GM21515 (cell line): ENCODE data around the gene NUP62.
A peak's percentile ranks its signal among the peaks of the same experiment; 100 is the strongest.

Experiments
- ATAC-seq: cut with Tn5 transposase; IDR thresholded peaks from one replicate; pipeline ENCODE4 v1.9.1; 2021; ENCODE audit not compliant: unreplicated experiment

NUP62 gene

GRCh38 chr19:49869484-49870308 is 59.6 kb downstream of the NUP62 start:
- ATAC-seq, result peak; percentile 55

DNA sequence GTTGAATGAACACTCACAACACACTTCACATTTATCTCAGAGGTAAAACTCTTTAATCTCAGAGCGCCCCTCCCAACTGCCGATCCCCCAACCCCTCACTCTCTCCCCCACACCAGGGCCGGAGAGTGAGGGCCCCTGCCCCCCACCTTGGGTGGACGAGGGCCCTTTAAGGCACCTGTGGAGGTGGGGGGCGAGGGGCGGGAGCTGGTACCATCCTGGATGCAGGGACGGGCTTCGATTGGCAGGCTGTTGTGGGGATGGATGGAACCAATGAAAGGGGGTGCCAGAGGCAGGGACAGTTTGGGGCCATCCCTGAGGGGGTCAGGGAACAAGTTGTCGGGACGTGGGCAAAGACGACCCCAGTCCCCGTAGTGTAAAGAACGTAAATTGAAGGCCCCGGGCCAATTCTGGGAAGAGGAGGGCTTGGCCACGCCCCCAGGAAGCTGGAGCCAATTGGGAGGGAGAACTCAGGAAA is 60.3 kb downstream of the NUP62 start:
- ATAC-seq, result no peak

GRCh38 chr19:49866933-49867782 is 62.1 kb downstream of the NUP62 start, which contains the start of gene PNKP:
Gene PNKP (minus strand): TSS chr19:49867576. CDS start chr19:49867204, 372 bp downstream.
- peak; percentile 37 for ATAC-seq

GRCh38 chr19:49864890-49865289 is 64.4 kb downstream of the NUP62 start:
- no peak for ATAC-seq

DNA sequence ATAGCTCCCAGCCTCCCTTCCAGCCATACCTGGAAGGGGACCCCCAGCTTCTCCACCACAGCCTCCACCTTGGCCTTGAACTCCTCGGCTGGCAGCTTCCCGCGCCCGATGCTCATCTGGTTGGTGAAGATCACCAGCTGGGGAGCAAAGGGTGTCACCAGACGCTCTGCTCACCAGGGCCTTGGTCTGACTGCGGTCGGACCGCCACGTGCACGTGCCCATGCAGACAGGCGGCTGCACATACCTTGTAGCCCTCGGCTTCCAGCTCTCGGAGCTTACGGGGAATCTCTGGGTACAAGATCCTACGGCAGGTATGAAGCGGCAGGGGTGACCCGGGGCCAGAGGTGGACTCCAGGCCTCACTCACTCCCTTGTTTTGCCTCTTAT is 65.4 kb downstream of the NUP62 start:
- no peak for ATAC-seq

DNA sequence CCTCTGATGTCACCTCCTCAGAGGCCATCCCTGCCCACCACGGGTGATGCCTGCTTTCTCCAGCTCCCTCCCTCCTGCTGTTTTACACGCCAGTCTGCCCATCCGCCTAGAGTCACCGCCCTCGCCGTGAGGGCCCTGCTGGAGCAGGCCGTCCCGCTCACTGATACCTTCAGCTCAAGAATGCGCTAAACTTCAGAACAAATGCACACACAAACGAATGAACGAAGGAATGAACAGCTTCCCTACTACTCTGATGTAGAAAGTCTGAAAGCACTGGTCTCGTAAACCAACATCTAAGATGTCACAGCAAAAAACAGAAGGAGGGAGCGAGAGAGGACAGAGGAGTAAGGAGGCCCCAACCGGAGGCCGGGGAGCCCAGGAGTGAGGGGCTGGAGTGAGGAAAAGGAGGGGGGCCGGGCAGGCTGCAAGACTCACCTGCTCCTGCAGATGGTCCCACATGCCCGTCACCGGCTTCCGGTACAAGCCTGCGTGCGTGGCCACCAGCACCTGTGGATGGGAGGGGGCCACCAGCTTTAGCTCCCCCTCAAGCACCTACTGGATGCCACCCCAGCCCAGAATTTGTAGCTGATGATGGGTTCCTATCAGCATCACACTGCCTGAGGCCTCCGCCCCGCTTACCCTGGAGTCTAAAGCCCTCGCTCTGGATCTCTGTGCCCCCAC is 65.9 kb downstream of the NUP62 start:
- no peak for ATAC-seq

GRCh38 chr19:49862391-49863253 is 66.7 kb downstream of the NUP62 start:
- no peak for ATAC-seq

- ATAC-seq, result no peak
Observed at GRCh38 chr19:49861541-49862378, 67.5 kb downstream of the NUP62 start.

DNA sequence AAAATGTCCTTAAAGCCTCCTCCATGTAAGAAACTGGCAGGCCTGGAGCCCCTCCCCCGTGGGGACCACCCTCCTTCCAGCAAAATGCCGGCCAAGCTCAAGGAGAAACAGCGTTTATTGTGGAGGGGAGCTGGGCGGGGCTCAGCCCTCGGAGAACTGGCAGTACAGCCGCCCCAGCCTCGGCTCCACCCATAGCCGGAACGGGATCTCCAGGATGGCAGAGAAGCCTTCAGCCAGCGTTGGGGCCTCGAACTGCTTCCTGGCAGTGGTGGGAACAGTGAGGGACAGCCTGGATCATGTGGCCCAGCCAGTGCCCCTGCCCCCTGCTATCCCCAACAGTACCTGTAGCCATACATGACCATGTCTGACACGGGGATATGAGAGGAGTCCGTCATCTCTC is 68.2 kb downstream of the NUP62 start:
- ATAC-seq, result no peak

DNA sequence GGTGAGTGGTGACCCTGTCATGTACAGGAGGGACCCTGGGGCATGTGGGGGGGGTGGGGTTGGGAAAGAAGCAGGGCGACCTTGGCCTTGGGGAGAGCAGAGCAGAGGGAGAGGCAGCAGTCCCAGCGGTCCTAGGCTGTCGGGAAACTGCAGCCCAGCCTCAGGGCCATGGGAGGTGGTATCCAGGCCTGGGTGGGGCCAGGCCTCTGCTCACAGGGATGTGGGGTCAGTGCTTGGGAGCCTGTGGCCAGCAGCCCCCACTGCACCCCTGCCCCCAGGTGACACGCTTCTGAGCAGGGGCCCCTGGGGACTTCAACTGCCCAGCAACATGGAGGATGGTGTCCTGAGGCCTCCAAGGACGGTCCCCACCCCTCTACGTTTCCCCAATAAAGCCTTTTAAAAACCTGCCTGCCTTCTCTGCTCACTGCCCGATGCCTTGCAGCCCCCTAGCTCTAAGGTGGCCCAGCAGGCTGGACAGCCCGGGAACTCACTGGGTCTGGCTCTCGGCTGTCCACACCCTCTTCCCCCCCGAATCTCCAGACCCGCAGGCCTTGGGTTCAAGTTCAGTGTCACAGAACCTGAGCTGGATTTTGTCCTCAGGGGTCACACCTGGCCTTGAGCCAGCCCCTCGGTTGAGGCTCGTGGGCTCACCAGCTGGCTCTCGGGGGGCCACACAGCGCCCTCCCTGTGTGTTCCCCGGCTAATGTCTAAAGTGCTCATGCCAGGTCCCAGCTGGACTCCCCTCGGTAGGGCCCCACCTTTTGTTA is 68.8 kb downstream of the NUP62 start:
- no peak for ATAC-seq

GRCh38 chr19:49859682-49860335 is 69.5 kb downstream of the NUP62 start:
- ATAC-seq, result no peak

DNA sequence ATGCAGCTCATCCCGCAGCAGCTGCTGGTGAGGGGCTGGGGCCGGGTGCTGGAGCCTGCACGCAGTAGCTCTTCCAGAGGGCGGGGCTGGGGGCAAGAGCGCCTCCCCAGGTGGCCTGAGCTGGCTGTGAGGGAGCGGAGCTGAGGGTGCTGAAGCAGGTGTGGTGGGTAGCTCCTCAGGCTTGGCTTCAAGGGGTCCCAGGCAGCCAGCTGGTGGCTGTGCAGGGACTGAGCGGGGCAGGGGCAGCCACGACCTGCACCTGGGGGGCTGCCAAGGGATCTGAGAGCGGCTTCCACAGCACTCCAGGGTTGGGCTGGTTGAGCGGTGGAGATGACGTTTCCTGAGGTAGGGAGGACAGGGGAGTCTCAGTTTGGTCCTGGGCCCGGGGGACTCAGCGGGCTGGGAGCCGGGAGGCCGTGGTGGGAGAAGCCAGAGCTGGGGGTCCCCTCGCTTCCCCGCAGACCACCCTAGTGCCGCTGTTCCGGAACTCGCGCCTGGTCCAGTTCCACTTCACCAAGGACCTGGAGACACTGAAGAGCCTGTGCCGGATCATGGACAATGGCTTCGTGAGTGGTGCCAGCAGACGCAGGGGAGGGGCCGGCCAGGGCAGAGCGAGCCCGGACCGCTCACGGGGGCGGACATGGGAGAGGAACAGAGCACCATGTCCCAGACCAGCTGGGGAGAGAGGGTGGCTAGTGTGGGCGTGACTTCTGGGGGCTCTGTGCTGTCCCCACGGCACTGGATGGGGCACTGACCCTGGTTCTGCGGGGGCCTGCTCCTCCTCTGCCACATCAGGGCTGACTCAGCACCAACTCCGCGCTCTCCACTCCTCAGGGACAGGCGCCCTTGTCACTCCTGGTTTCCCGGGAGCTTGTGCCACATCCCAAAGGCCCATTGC is 71.0 kb downstream of the NUP62 start:
- no peak for ATAC-seq

DNA sequence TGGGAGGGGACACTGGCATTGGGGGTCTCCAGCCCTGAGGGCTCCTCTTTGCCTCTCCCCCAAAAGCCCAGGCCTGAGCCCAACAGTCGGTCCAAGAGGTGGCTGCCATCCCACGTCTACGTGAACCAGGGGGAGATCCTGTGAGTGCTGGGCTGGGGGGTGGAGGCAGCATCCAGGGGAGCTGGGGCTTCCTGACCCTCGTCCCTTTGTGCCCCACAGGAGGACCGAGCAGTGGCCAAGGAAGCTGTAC is 71.5 kb downstream of the NUP62 start:
- no peak for ATAC-seq

DNA sequence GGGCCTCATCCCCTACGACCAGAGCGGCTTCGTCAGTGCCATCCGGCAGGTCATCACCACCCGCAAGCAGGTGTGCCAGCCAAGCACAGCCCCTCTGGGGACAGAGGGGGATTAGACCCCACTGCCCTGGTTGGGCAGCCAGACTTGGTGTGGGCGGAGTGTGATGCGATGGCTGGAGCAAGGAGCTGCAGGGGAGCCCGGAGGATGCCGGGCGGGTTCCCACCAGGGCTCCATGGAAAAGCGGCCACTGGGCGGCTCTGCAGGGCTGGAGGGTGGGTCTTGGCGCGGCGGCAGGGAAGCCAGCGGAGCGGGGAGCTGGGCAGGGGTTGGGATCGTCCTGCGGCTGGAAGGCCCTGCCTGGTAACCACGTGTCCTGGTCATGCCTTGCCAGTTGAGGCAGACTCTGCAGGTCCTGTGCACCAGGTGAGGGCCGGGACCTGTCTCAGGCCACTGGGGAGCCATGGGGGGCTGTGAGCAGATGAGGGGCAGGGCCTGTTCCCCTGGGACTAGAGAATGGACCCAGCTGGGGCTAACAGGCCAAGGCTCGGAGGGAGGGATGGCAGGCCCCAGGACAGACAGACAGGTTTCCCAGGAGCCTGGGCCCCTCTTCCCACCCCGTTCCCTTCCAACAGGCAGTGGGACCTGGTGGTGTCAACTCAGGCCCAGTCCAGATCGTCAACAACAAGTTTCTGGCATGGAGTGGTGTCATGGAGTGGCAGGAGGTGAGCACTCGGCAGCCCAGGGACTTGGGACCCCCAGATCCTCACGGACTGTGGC is 72.1 kb downstream of the NUP62 start:
- ATAC-seq, result no peak
